Liver (tissue), 9 donors: ENCODE results near the gene SEPTIN1. TPM values are rescaled to one million over a fixed set of nuclear protein-coding genes. Genes with fewer than 3 reads are reported as not detected.

Source experiments
- DNase-seq: peaks from one replicate; pipeline ENCODE4 v3.0.0-alpha.2; 2017; ENCODE audit warnings: low spot score
- H3K27ac ChIP-seq, 2 donors: one replicate each; pipeline ENCODE4 v1.7.0; 2013; ENCODE audit warnings: inconsistent platforms in 2 of 2, low read length in 2 of 2, control low read depth in 1 of 2, low read depth in 1 of 2, mild to moderate bottlenecking in 1 of 2
- H3K27me3 ChIP-seq, 4 donors: one replicate each; pipeline versions ENCODE4 v1.6.1 to v1.7.0; 2013; ENCODE audit warnings: low read length in 3 of 4, inconsistent platforms in 1 of 4, mild to moderate bottlenecking in 1 of 4, moderate library complexity in 1 of 4; ENCODE audit not compliant: control insufficient read depth in 4 of 4, insufficient read depth in 4 of 4
- H3K36me3 ChIP-seq, 4 donors: one replicate each; pipeline versions ENCODE4 v1.6.1 to v1.7.0; 2013; ENCODE audit warnings: low read length in 3 of 4, mild to moderate bottlenecking in 3 of 4, low read depth in 1 of 4, moderate library complexity in 1 of 4; ENCODE audit not compliant: control insufficient read depth in 4 of 4, insufficient read depth in 3 of 4
- H3K4me1 ChIP-seq, 4 donors: one replicate each; pipeline versions ENCODE4 v1.6.1 to v1.7.0; 2013; ENCODE audit warnings: low read length in 3 of 4, mild to moderate bottlenecking in 3 of 4, moderate library complexity in 1 of 4; ENCODE audit not compliant: control insufficient read depth in 4 of 4, insufficient read depth in 4 of 4
- H3K4me3 ChIP-seq, 3 donors: one replicate each; pipeline versions ENCODE4 v1.6.1 to v1.7.0; 2013; ENCODE audit warnings: low read length in 3 of 3, control low read depth in 1 of 3, low read depth in 1 of 3, mild to moderate bottlenecking in 1 of 3
- H3K9ac ChIP-seq, 2 donors: one replicate each; pipeline ENCODE4 v1.7.0; 2013; ENCODE audit warnings: low read length in 2 of 2, mild to moderate bottlenecking in 2 of 2, moderate library complexity in 2 of 2, control low read depth in 1 of 2, low read depth in 1 of 2
- H3K9me3 ChIP-seq, 4 donors: one replicate each; pipeline versions ENCODE4 v1.6.1 to v1.7.0; 2013; ENCODE audit warnings: low read length in 3 of 4; ENCODE audit not compliant: control insufficient read depth in 4 of 4
- EGR1 ChIP-seq, 2 donors: IDR thresholded peaks; 2 replicates each; pipeline ENCODE4 v1.6.1; 2016 to 2018; ENCODE audit warnings: antibody characterized with exemption in 2 of 2, low read depth in 2 of 2
- FOXA1 ChIP-seq: IDR thresholded peaks from 2 replicates; pipeline ENCODE4 v1.6.1; 2016; ENCODE audit warnings: antibody characterized with exemption
- FOXA2 ChIP-seq: IDR thresholded peaks from 2 replicates; pipeline ENCODE4 v1.6.1; 2016; ENCODE audit warnings: antibody characterized with exemption
- GABPA ChIP-seq, 2 donors: IDR thresholded peaks in 1 of 2; conservative IDR thresholded peaks in 1 of 2; 2 replicates each; pipeline ENCODE4 v1.6.1; 2016; ENCODE audit warnings: antibody characterized with exemption in 2 of 2, mild to moderate bottlenecking in 1 of 2, moderate library complexity in 1 of 2
- HNF4A ChIP-seq, 2 donors: conservative IDR thresholded peaks; 2 replicates each; pipeline ENCODE4 v1.6.1; 2016; ENCODE audit warnings: antibody characterized with exemption in 2 of 2, mild to moderate bottlenecking in 2 of 2
- HNF4G ChIP-seq: IDR thresholded peaks from 2 replicates; pipeline ENCODE4 v1.6.1; 2016; ENCODE audit warnings: antibody characterized with exemption
- JUND ChIP-seq, 2 donors: IDR thresholded peaks; 2 replicates each; pipeline ENCODE4 v1.6.1; 2016; ENCODE audit warnings: antibody characterized with exemption in 2 of 2
- MAX ChIP-seq: IDR thresholded peaks from 2 replicates; pipeline ENCODE4 v1.6.1; 2016; ENCODE audit warnings: antibody characterized with exemption
- NR2F2 ChIP-seq: IDR thresholded peaks from 2 replicates; pipeline ENCODE4 v1.6.1; 2016; ENCODE audit warnings: antibody characterized with exemption
- RXRA ChIP-seq, 2 donors: IDR thresholded peaks; 2 replicates each; pipeline ENCODE4 v1.6.1; 2017 to 2018; ENCODE audit warnings: antibody characterized with exemption in 2 of 2, mild to moderate bottlenecking in 1 of 2
- SP1 ChIP-seq: IDR thresholded peaks from 2 replicates; pipeline ENCODE4 v1.6.1; 2018; ENCODE audit warnings: antibody characterized with exemption, mild to moderate bottlenecking
- TAF1 ChIP-seq: conservative IDR thresholded peaks from 2 replicates; pipeline ENCODE4 v1.6.1; 2016; ENCODE audit warnings: antibody characterized with exemption, mild to moderate bottlenecking
- YY1 ChIP-seq: IDR thresholded peaks from 2 replicates; pipeline ENCODE4 v1.6.1; 2016; ENCODE audit warnings: antibody characterized with exemption, mild to moderate bottlenecking
- WGBS: extraction: QIAGEN DNeasy Blood & Tissue Kit; methylation state at CpG from one replicate; pipeline ENCODE4 v1.1.7; 2013; 5-methylcytosine and 5-hydroxymethylcytosine counted together
- polyA plus RNA-seq, 2 donors: library from polyadenylated mRNA; stranded (reverse) in 1 of 2; unstranded in 1 of 2; fragments of 200-250 nt in 1 of 2; fragments of >200 nt in 1 of 2; fragmentation: Nextera tagmentation in 1 of 2; extraction: Ambion mirVana in 1 of 2; gene quantifications; one replicate each; pipeline versions ENCODE4 v1.2.1 to v1.2.3, GENCODE V29; 2013 to 2015
- total RNA-seq, 2 donors: library from RNA; depleted of rRNA; stranded (reverse); fragments of >200 nt; gene quantifications; one replicate each; pipeline ENCODE4 v1.2.3, GENCODE V29; 2014
- TF ChIP-seq, protein P1 (sequence below): IDR thresholded peaks from 2 replicates; pipeline ENCODE4 v1.6.1; 2016; ENCODE audit warnings: antibody characterized with exemption, mild to moderate bottlenecking
- TF ChIP-seq, protein P2 (sequence below): IDR thresholded peaks from 2 replicates; pipeline ENCODE4 v1.6.1; 2016; ENCODE audit warnings: antibody characterized with exemption
- TF ChIP-seq, protein P3 (sequence below): fragments of 150-350 bp; IDR thresholded peaks from 2 replicates; pipeline ENCODE4 v1.5.1; 2017; ENCODE audit warnings: improper control_type of control experiment, low read depth, low read length; ENCODE audit not compliant: missing input control
- TF ChIP-seq, protein P4 (sequence below): IDR thresholded peaks from 2 replicates; pipeline ENCODE4 v1.6.1; 2016; ENCODE audit warnings: antibody characterized with exemption
- donor health status: healthy.
- donor health status: healthy.
- donor health status: healthy.
- donor health status: healthy.
- donor health status: healthy.

SEPTIN1 gene
- total and polyA plus RNA-seq, 4 donors, result 0.42 to 2.8 (median 1.2) TPM

GRCh38 chr16:30381291-30382041 is 895 bp downstream of the SEPTIN1 start:
- 82% methylated on average over 13 of the region's 13 CpGs for WGBS
- no peak overlapping the region for H3K4me3 ChIP-seq
- peaks cover 5 to 15% (median 9%) of the 10 kb centered on the region in 4 donors for H3K4me1 ChIP-seq
- no peaks in the 10 kb centered on the region for H3K27me3 ChIP-seq
- H3K9ac ChIP-seq, result no peak overlapping the region
- no peak overlapping the region for H3K27ac ChIP-seq
- DNase-seq, result no peak
- H3K36me3 ChIP-seq, result no peaks in the 10 kb centered on the region
- TF ChIP-seq NR2F2 (peak; percentile 81), TAF1 (no peak), SP1 (no peak)
- TF ChIP-seq, protein P1, sequence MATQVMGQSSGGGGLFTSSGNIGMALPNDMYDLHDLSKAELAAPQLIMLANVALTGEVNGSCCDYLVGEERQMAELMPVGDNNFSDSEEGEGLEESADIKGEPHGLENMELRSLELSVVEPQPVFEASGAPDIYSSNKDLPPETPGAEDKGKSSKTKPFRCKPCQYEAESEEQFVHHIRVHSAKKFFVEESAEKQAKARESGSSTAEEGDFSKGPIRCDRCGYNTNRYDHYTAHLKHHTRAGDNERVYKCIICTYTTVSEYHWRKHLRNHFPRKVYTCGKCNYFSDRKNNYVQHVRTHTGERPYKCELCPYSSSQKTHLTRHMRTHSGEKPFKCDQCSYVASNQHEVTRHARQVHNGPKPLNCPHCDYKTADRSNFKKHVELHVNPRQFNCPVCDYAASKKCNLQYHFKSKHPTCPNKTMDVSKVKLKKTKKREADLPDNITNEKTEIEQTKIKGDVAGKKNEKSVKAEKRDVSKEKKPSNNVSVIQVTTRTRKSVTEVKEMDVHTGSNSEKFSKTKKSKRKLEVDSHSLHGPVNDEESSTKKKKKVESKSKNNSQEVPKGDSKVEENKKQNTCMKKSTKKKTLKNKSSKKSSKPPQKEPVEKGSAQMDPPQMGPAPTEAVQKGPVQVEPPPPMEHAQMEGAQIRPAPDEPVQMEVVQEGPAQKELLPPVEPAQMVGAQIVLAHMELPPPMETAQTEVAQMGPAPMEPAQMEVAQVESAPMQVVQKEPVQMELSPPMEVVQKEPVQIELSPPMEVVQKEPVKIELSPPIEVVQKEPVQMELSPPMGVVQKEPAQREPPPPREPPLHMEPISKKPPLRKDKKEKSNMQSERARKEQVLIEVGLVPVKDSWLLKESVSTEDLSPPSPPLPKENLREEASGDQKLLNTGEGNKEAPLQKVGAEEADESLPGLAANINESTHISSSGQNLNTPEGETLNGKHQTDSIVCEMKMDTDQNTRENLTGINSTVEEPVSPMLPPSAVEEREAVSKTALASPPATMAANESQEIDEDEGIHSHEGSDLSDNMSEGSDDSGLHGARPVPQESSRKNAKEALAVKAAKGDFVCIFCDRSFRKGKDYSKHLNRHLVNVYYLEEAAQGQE, result no peak
- no peaks in the 10 kb centered on the region for H3K9me3 ChIP-seq

DNA sequence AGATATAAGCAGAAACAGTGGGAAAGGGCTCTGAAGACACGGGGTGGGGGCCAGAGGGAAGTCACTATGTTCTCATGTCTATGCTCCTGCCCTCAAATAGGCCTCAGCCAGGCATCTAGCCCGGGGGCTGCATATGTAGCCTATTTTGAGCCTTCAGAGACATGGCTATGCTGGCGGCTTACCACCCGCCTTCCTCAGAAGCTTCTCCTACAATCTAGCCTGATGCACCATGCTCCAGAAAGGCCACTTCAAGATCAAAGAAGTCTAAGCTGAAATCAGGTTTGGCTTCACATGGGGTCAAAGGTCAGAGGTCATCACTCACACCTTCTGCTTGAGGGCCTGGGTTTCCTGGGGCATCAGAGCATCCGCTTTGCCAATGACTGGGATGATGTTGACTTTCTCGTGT is 1.6 kb downstream of the SEPTIN1 start:
- H3K27ac ChIP-seq, result no peak overlapping the region
- no peak overlapping the region for H3K4me3 ChIP-seq
- peaks cover 5 to 15% (median 9%) of the 10 kb centered on the region in 4 donors for H3K4me1 ChIP-seq
- TF ChIP-seq MAX (no peak), YY1 (no peak), SP1 (no peak), EGR1 (IDR thresholded peaks at IDR 0.05; ENCODE audit: low read depth in 2 of 2) (no peak), HNF4G (no peak), JUND (IDR thresholded peaks at IDR 0.05) (no peak), GABPA (IDR thresholded peaks at IDR 0.05 in 1 of 2, conservative IDR thresholded peaks at IDR 0.05 in 1 of 2) (no peak), RXRA (IDR thresholded peaks at IDR 0.05) (no peak), FOXA2 (no peak), FOXA1 (no peak), HNF4A (conservative IDR thresholded peaks at IDR 0.05) (no peak)
- TF ChIP-seq, protein P1, result no peak
- TF ChIP-seq, protein P2, sequence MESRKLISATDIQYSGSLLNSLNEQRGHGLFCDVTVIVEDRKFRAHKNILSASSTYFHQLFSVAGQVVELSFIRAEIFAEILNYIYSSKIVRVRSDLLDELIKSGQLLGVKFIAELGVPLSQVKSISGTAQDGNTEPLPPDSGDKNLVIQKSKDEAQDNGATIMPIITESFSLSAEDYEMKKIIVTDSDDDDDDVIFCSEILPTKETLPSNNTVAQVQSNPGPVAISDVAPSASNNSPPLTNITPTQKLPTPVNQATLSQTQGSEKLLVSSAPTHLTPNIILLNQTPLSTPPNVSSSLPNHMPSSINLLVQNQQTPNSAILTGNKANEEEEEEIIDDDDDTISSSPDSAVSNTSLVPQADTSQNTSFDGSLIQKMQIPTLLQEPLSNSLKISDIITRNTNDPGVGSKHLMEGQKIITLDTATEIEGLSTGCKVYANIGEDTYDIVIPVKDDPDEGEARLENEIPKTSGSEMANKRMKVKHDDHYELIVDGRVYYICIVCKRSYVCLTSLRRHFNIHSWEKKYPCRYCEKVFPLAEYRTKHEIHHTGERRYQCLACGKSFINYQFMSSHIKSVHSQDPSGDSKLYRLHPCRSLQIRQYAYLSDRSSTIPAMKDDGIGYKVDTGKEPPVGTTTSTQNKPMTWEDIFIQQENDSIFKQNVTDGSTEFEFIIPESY, result no peak
- TF ChIP-seq, protein P3, sequence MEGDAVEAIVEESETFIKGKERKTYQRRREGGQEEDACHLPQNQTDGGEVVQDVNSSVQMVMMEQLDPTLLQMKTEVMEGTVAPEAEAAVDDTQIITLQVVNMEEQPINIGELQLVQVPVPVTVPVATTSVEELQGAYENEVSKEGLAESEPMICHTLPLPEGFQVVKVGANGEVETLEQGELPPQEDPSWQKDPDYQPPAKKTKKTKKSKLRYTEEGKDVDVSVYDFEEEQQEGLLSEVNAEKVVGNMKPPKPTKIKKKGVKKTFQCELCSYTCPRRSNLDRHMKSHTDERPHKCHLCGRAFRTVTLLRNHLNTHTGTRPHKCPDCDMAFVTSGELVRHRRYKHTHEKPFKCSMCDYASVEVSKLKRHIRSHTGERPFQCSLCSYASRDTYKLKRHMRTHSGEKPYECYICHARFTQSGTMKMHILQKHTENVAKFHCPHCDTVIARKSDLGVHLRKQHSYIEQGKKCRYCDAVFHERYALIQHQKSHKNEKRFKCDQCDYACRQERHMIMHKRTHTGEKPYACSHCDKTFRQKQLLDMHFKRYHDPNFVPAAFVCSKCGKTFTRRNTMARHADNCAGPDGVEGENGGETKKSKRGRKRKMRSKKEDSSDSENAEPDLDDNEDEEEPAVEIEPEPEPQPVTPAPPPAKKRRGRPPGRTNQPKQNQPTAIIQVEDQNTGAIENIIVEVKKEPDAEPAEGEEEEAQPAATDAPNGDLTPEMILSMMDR, result no peak
- TF ChIP-seq, protein P4, sequence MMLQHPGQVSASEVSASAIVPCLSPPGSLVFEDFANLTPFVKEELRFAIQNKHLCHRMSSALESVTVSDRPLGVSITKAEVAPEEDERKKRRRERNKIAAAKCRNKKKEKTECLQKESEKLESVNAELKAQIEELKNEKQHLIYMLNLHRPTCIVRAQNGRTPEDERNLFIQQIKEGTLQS, result no peak
- no peak for DNase-seq
- no peaks in the 10 kb centered on the region for H3K27me3 ChIP-seq
- WGBS, result 88% methylated on average over 6 of the region's 6 CpGs
- no peaks in the 10 kb centered on the region for H3K36me3 ChIP-seq
- H3K9me3 ChIP-seq, result no peaks in the 10 kb centered on the region
- H3K9ac ChIP-seq, result no peak overlapping the region
